HepG2 (cell line): Measurements from ENCODE around the gene ADSS1. TPM values are rescaled to one million over a fixed set of nuclear protein-coding genes. Genes with fewer than 3 reads are reported as not detected.

ENCODE experiments used
- ATAC-seq: fragments of 200-7000 bp; cut with Tn5 transposase; 3 replicates; pipeline ENCODE4 v1.9.1; 2020; ENCODE audit warnings: mild to moderate bottlenecking, moderate library complexity
- BruUV-seq: library from RNA; stranded (reverse); fragments of 400-500 nt; replicated peaks from 2 replicates; lab custom pipeline; 2021; lab: Mats Ljungman, UMichigan
- CTCF ChIA-PET: fragments of 300-600 bp; formaldehyde crosslinking; extraction: SDS; loops from one replicate; lab custom pipeline; 2021; ENCODE audit warnings: low total read pairs, inconsistent platforms, low intra/inter-chr PET ratio; lab: Yijun Ruan, JAX
- POLR2A ChIA-PET: fragments of 350-600 bp; sonication (Branson Sonifier 250); formaldehyde crosslinking; loops from one replicate; lab custom pipeline; 2020; ENCODE audit warnings: antibody characterized with exemption, inconsistent platforms; lab: Yijun Ruan, JAX
- DNase-seq: peaks from one replicate; pipeline ENCODE4 v3.0.0-alpha.2; 2015; ENCODE audit warnings: low spot score
- FAIRE-seq: peaks from 3 replicates; lab custom pipeline; 2011; peaks lifted over from hg19 to GRCh38; lab: Jason Lieb, UNC
- H2AFZ ChIP-seq: one replicate; pipeline ENCODE4 v1.6.1; 2011; ENCODE audit warnings: low read length, inconsistent platforms
- H3K27ac ChIP-seq: fragments of 300-600 bp; 3 replicates; pipeline ENCODE4 v1.8.0; 2011; ENCODE audit warnings: mixed run types, mild to moderate bottlenecking, mixed read lengths, low read length, inconsistent platforms; ENCODE audit not compliant: insufficient read depth; ENCODE audit errors: extremely low read length
- H3K27me3 ChIP-seq, 2 experiments: fragments of 200-600 bp in 1 of 2; 2 replicates in 1 of 2; 3 replicates in 1 of 2; pipeline versions ENCODE4 v1.6.0 to v1.8.0; 2011; ENCODE audit warnings: low read length in 2 of 2, mild to moderate bottlenecking in 2 of 2, moderate library complexity in 2 of 2, inconsistent platforms in 1 of 2; ENCODE audit not compliant: insufficient read depth in 2 of 2, control insufficient read depth in 1 of 2
- H3K36me3 ChIP-seq, 2 experiments: fragments of 200-600 bp in 1 of 2; replicated peaks in 1 of 2; 2 replicates in 1 of 2; 3 replicates in 1 of 2; pipeline versions ENCODE4 v1.5.1 to v1.8.0; 2011; ENCODE audit warnings: low read length in 2 of 2, inconsistent platforms in 1 of 2; ENCODE audit not compliant: insufficient read depth in 2 of 2, control insufficient read depth in 1 of 2
- H3K4me1 ChIP-seq: 2 replicates; pipeline ENCODE4 v1.5.1; 2012; ENCODE audit warnings: low read length, inconsistent platforms; ENCODE audit not compliant: insufficient read depth
- H3K4me2 ChIP-seq: 2 replicates; pipeline ENCODE4 v1.6.0; 2011; ENCODE audit warnings: low read depth, low read length, inconsistent platforms
- H3K4me3 ChIP-seq, 3 experiments: fragments of 200-600 bp in 1 of 3; sonication (generic), shearing (Covaris generic) in 1 of 3; replicated peaks in 1 of 3; 2 replicates each; pipeline ENCODE4 v1.5.1; 2011 to 2016; ENCODE audit warnings: low read length in 3 of 3, inconsistent platforms in 2 of 3, low read depth in 2 of 3, mild to moderate bottlenecking in 2 of 3, control low read depth in 1 of 3, mixed read lengths in 1 of 3; ENCODE audit not compliant: insufficient read depth in 1 of 3
- H3K79me2 ChIP-seq: one replicate; pipeline ENCODE4 v1.6.1; 2011; ENCODE audit warnings: low read length, inconsistent platforms; ENCODE audit not compliant: insufficient read depth
- H3K9ac ChIP-seq: 2 replicates; pipeline ENCODE4 v1.6.0; 2011; ENCODE audit warnings: mild to moderate bottlenecking, low read depth, low read length, inconsistent platforms; ENCODE audit not compliant: insufficient read depth
- H3K9me3 ChIP-seq: 2 replicates; pipeline ENCODE4 v1.5.1; 2012; ENCODE audit warnings: mild to moderate bottlenecking, low read length
- H4K20me1 ChIP-seq: 2 replicates; pipeline ENCODE4 v1.6.0; 2011; ENCODE audit warnings: inconsistent platforms, mild to moderate bottlenecking, low read length, moderate library complexity; ENCODE audit not compliant: insufficient read depth
- AGO2 ChIP-seq: fragments of 200-400 bp; formaldehyde crosslinking; optimal IDR thresholded peaks from 2 replicates; pipeline ENCODE3; 2017; ENCODE audit warnings: mild to moderate bottlenecking, low read depth, low read length, moderate library complexity
- CC2D1A ChIP-seq: sonication (generic); formaldehyde crosslinking; IDR thresholded peaks from 2 replicates; pipeline ENCODE4 v1.8.1; 2023; ENCODE audit warnings: mild to moderate bottlenecking, missing genetic modification reagents
- KMT2A ChIP-seq: sonication (generic); formaldehyde crosslinking; IDR thresholded peaks from 2 replicates; pipeline ENCODE4 v1.4.0; 2020; ENCODE audit warnings: missing genetic modification reagents
- MAFG ChIP-seq: sonication (generic); formaldehyde crosslinking; IDR thresholded peaks from 2 replicates; pipeline ENCODE4 v1.5.1; 2020; ENCODE audit warnings: mild to moderate bottlenecking, missing genetic modification reagents
- MBNL3 ChIP-seq: fragments of 250-450 bp; sonication (Bioruptor Pico); conservative IDR thresholded peaks from 2 replicates; pipeline ENCODE4 v1.8.0; 2022; ENCODE audit warnings: mild to moderate bottlenecking, inconsistent platforms
- PLRG1 ChIP-seq: fragments of 450-650 bp; conservative IDR thresholded peaks from 2 replicates; pipeline ENCODE4 v1.6.1; 2016
- SMAD3 ChIP-seq: sonication (generic); formaldehyde crosslinking; IDR thresholded peaks from 2 replicates; pipeline ENCODE4 v1.4.0; 2020; ENCODE audit warnings: missing genetic modification reagents
- SP4 ChIP-seq: sonication (generic); formaldehyde crosslinking; IDR thresholded peaks from 2 replicates; pipeline ENCODE4 v1.8.1; 2023; ENCODE audit warnings: mild to moderate bottlenecking, missing genetic modification reagents
- SP5 ChIP-seq: IDR thresholded peaks from 2 replicates; pipeline ENCODE4 v1.6.1; 2016; ENCODE audit warnings: low read depth, borderline replicate concordance
- U2AF1 ChIP-seq: fragments of 200-400 bp; formaldehyde crosslinking; optimal IDR thresholded peaks from 2 replicates; pipeline ENCODE3; 2017; ENCODE audit warnings: mild to moderate bottlenecking, low read depth, low read length
- ZFP36 ChIP-seq: fragments of 150-350 bp; IDR thresholded peaks from 2 replicates; pipeline ENCODE4 v1.6.1; 2018; ENCODE audit warnings: borderline replicate concordance, low read length, low read depth; ENCODE audit not compliant: partially characterized antibody
- ZFX ChIP-seq: sonication (generic); formaldehyde crosslinking; IDR thresholded peaks from 2 replicates; pipeline ENCODE4 v1.4.0; 2020; ENCODE audit warnings: mild to moderate bottlenecking, low read depth, missing genetic modification reagents, moderate library complexity
- ZMYM4 ChIP-seq: sonication (generic); formaldehyde crosslinking; IDR thresholded peaks from 2 replicates; pipeline ENCODE4 v1.8.1; 2023; ENCODE audit warnings: mild to moderate bottlenecking, missing genetic modification reagents
- ZNF264 ChIP-seq: sonication (generic); formaldehyde crosslinking; IDR thresholded peaks from 2 replicates; pipeline ENCODE4 v1.4.0; 2020; ENCODE audit warnings: missing genetic modification reagents
- ZNF589 ChIP-seq: sonication (generic); formaldehyde crosslinking; conservative IDR thresholded peaks from 2 replicates; pipeline ENCODE4 v1.8.0; 2022; ENCODE audit warnings: mild to moderate bottlenecking, moderate library complexity, missing genetic modification reagents
- ZNF766 ChIP-seq: sonication (generic); formaldehyde crosslinking; IDR thresholded peaks from 2 replicates; pipeline ENCODE4 v1.5.0; 2020; ENCODE audit warnings: missing genetic modification reagents, borderline replicate concordance
- ZNF777 ChIP-seq: sonication (generic); formaldehyde crosslinking; IDR thresholded peaks from 2 replicates; pipeline ENCODE4 v1.4.0; 2020; ENCODE audit warnings: missing genetic modification reagents
- ZNF782 ChIP-seq: sonication (generic); formaldehyde crosslinking; IDR thresholded peaks from 2 replicates; pipeline ENCODE4 v1.4.0; 2020; ENCODE audit warnings: missing genetic modification reagents, mild to moderate bottlenecking, borderline replicate concordance
- WGBS: methylation state at CpG from one replicate; pipeline ENCODE4 v1.1.6; 2017; ENCODE audit warnings: low lambda C conversion rate; 5-methylcytosine and 5-hydroxymethylcytosine counted together
- in situ Hi-C: cut with HindIII; loops from 2 replicates; pipeline ENCODE4 v1.10.0; 2017; ENCODE audit warnings: low pct_unique_long_range_greater_than_20kb; ENCODE audit not compliant: extremely low pct_ligation_motif_present
- intact Hi-C: fragments of 100-400 bp; cut with micrococcal nuclease; formaldehyde crosslinking; loops from one replicate; pipeline ENCODE4 v1.10.0; 2022; ENCODE audit not compliant: unreplicated experiment
- polyA plus RNA-seq, 8 experiments: library from polyadenylated mRNA; depleted of rRNA in 3 of 8; stranded (reverse) in 7 of 8; unstranded in 1 of 8; fragments of >200 nt; fragmentation: Illumina TruSeq in 4 of 8; extraction: Trizol in 4 of 8; gene quantifications; 2 replicates each; pipeline versions ENCODE4 v1.2.1 to v1.2.3, GENCODE V29; 2011 to 2016; ENCODE audit warnings: low read depth in 4 of 8, missing spikeins in 1 of 8, mixed read lengths in 1 of 8; ENCODE audit not compliant: insufficient read depth in 1 of 8
- total RNA-seq, 5 experiments: library from RNA; depleted of rRNA; stranded (reverse); fragments of >200 nt; fragmentation: Illumina TruSeq; extraction: Trizol; gene quantifications; 2 replicates each; pipeline ENCODE4 v1.2.3, GENCODE V29; 2016; ENCODE audit warnings: low read depth in 1 of 5
- TF ChIP-seq, protein P1 (sequence below): sonication (generic); formaldehyde crosslinking; IDR thresholded peaks from 2 replicates; pipeline ENCODE4 v1.9.0; 2022; ENCODE audit warnings: low read depth, missing genetic modification reagents
- TF ChIP-seq, protein P2 (sequence below): sonication (generic); formaldehyde crosslinking; IDR thresholded peaks from 2 replicates; pipeline ENCODE4 v1.8.0; 2022; ENCODE audit warnings: low read depth, missing genetic modification reagents
- TF ChIP-seq, protein P3 (sequence below): IDR thresholded peaks from 2 replicates; pipeline ENCODE4 v1.6.1; 2016; ENCODE audit warnings: missing compliant biosample characterization, missing genetic modification reagents, borderline replicate concordance

The ADSS1 gene
- total and polyA plus RNA-seq, 2 of the 13 experiments (the other 11 are each of a cell fraction or from before 2014, with no cell fraction given) = 1.0 to 36.7 TPM

DNA sequence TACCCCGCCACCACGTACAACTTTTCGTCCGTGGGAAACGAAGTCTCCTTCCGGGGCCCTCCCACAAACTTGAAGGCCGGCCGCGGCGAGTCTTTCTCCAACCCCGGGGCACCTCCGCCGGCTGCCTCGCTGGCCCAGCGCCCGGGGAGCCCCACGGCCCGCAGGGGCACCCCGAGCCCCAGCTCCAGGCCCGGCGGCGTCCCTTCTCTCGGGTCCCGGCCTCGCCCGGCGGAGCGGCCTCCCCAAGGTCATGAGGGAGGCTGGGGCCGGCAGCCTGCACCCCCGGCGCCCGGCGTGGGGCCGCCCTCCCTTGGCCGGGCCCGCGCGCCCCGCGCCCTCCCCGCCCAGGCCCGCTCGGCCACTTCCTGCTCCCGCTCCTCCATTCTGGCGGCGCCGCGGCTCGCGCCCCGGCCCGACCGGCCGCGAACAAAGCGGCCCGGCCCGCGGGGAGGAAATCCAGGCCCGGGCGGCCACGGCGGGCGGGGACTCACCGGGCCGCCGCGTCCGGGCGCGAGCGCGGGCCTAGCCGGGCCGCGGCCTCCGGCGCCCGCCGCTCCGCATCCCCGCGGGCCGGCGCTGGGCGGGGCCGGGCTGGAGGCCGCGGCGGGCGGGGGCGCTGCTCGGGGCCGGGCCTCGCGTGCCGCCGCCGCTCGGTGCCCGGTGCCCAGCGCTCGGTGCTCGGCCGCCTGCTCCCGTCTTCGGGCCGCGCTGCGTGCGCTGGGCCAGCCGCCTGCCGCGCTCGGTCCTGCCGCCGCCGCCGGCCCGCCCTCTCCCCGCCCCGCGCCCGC, 71.2 kb downstream of the ADSS1 start, which contains the start of gene AKT1:
AKT1 (minus strand) TSS at position 756 of the 788 bp plus-strand sequence. CDS start 3,105 bp downstream, outside the sequence.
- peak within 1 kb of the TSS; percentile 78 to 92 (median 88) for H3K4me3 ChIP-seq
- peak within 1 kb of the TSS; percentile 100 for H3K4me2 ChIP-seq
- ChIA-PET CTCF (no interaction called here), POLR2A (interaction anchor here (1.3 to 4.1 kb wide), 5 partner anchors 26 to 70 kb away, joined by 4 to 23 read pairs (median 15); partner anchors contain the start of genes CEP170B and SIVA1)
- H3K9ac ChIP-seq = peak within 1 kb of the TSS; percentile 86
- H3K79me2 ChIP-seq = peaks cover 25% of the 10 kb centered on the region
- H3K4me1 ChIP-seq = peaks cover 65% of the 10 kb centered on the region
- in situ Hi-C loops = no loop called here
- H3K36me3 ChIP-seq = peaks cover 5 to 17% of the 10 kb centered on the region in 2 experiments; a peak in 3 of 5 replicates
- intact Hi-C loops = loop anchor here (2.0 kb wide), 1 partner anchor 14 kb away; no protein-coding TSS in a partner anchor
- no peak within 1 kb of the TSS for H2AFZ ChIP-seq
- peak within 1 kb of the TSS; percentile 57 for H3K27ac ChIP-seq
- no peak for ATAC-seq
- 0% methylated on average over 4 of the region's 124 CpGs for WGBS
- no peaks in the 10 kb centered on the region for H3K9me3 ChIP-seq
- H3K27me3 ChIP-seq = no peaks in the 10 kb centered on the region
- no TSS peak for BruUV-seq
- no peak for DNase-seq
- H4K20me1 ChIP-seq = peaks cover 12% of the 10 kb centered on the region
- no peak for FAIRE-seq
- TF ChIP-seq CC2D1A (CRISPR knock-in tag) (no peak), ZNF777 (CRISPR knock-in tag) (no peak), SP4 (CRISPR knock-in tag) (no peak), MAFG (CRISPR knock-in tag) (no peak), SP5 (CRISPR knock-in tag) (no peak), ZNF264 (CRISPR knock-in tag) (no peak), U2AF1 (no peak), ZNF766 (CRISPR knock-in tag) (0 out of 2 replicates have a peak, but pooled peaks have one; percentile 67), AGO2 (peak; percentile 34), ZMYM4 (CRISPR knock-in tag) (no peak), ZNF589 (no peak), KMT2A (no peak), SMAD3 (CRISPR knock-in tag) (no peak), ZFP36 (no peak), ZNF782 (CRISPR knock-in tag) (no peak), ZFX (peak; percentile 48; the same call in 1 of the 2 replicates), MBNL3 (CRISPR knock-in tag) (no peak), PLRG1 (no peak)
- TF ChIP-seq, protein P1, sequence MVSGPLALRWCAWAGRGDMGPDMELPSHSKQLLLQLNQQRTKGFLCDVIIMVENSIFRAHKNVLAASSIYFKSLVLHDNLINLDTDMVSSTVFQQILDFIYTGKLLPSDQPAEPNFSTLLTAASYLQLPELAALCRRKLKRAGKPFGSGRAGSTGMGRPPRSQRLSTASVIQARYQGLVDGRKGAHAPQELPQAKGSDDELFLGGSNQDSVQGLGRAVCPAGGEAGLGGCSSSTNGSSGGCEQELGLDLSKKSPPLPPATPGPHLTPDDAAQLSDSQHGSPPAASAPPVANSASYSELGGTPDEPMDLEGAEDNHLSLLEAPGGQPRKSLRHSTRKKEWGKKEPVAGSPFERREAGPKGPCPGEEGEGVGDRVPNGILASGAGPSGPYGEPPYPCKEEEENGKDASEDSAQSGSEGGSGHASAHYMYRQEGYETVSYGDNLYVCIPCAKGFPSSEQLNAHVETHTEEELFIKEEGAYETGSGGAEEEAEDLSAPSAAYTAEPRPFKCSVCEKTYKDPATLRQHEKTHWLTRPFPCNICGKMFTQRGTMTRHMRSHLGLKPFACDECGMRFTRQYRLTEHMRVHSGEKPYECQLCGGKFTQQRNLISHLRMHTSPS (CRISPR knock-in tag) = no peak
- TF ChIP-seq, protein P2, sequence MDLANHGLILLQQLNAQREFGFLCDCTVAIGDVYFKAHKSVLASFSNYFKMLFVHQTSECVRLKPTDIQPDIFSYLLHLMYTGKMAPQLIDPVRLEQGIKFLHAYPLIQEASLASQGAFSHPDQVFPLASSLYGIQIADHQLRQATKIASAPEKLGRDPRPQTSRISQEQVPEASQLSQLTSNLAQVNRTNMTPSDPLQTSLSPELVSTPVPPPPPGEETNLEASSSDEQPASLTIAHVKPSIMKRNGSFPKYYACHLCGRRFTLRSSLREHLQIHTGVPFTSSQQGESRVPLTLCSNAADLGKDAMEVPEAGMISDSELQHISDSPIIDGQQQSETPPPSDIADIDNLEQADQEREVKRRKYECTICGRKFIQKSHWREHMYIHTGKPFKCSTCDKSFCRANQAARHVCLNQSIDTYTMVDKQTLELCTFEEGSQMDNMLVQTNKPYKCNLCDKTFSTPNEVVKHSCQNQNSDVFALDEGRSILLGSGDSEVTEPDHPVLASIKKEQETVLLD (CRISPR knock-in tag) = 0 out of 2 replicates have a peak, but pooled peaks have one; percentile 18
- TF ChIP-seq, protein P3, sequence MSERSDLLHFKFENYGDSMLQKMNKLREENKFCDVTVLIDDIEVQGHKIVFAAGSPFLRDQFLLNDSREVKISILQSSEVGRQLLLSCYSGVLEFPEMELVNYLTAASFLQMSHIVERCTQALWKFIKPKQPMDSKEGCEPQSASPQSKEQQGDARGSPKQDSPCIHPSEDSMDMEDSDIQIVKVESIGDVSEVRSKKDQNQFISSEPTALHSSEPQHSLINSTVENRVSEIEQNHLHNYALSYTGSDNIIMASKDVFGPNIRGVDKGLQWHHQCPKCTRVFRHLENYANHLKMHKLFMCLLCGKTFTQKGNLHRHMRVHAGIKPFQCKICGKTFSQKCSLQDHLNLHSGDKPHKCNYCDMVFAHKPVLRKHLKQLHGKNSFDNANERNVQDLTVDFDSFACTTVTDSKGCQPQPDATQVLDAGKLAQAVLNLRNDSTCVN (CRISPR knock-in tag) = no peak
